GM12878 (cell line): ENCODE measurements around the gene MICAL3. TPM values are rescaled to one million over a fixed set of nuclear protein-coding genes. Genes with fewer than 3 reads are reported as not detected.
A peak's percentile ranks its signal among the peaks of the same experiment; 100 is the strongest.

Experiments
- ASH2L ChIP-seq: fragments of 300-600, 200-600 bp; sonication (generic); IDR thresholded peaks from 2 replicates; pipeline ENCODE4 v1.6.1; 2017; ENCODE audit warnings: low read depth, mild to moderate bottlenecking, borderline replicate concordance
- BACH1 ChIP-seq: fragments of 450-650 bp; IDR thresholded peaks from 2 replicates; pipeline ENCODE4 v1.6.1; 2017; ENCODE audit warnings: mild to moderate bottlenecking, borderline replicate concordance
- BCL11A ChIP-seq: IDR thresholded peaks from 2 replicates; pipeline ENCODE4 v1.6.1; 2011; ENCODE audit warnings: low read depth, low read length
- BHLHE40 ChIP-seq, 2 experiments: fragments of 450-650 bp in 1 of 2; IDR thresholded peaks; 2 replicates each; pipeline ENCODE4 v1.6.1; 2011 to 2017; ENCODE audit warnings: low read depth in 2 of 2, borderline replicate concordance in 1 of 2, improper control_type of control experiment in 1 of 2, low read length in 1 of 2, mild to moderate bottlenecking in 1 of 2
- ESRRA ChIP-seq: IDR thresholded peaks from 2 replicates; pipeline ENCODE4 v1.6.1; 2012; ENCODE audit warnings: mild to moderate bottlenecking, low read length, improper control_type of control experiment
- HDAC2 ChIP-seq: fragments of 200-600 bp; sonication (generic); IDR thresholded peaks from 2 replicates; pipeline ENCODE4 v1.6.1; 2017
- NBN ChIP-seq: fragments of 450-650 bp; IDR thresholded peaks from 2 replicates; pipeline ENCODE4 v1.6.1; 2016
- POU2F2 ChIP-seq: IDR thresholded peaks from 3 replicates; pipeline ENCODE4 v1.6.1; 2011; ENCODE audit warnings: low read depth, mild to moderate bottlenecking, low read length, borderline replicate concordance
- RAD21 ChIP-seq: IDR thresholded peaks from 2 replicates; pipeline ENCODE4 v1.6.1; 2011; ENCODE audit warnings: mild to moderate bottlenecking, low read depth, low read length, moderate library complexity; ENCODE audit not compliant: insufficient read depth
- RAD51 ChIP-seq: fragments of 450-650 bp; IDR thresholded peaks from 2 replicates; pipeline ENCODE4 v1.6.1; 2016; ENCODE audit warnings: moderate library complexity, mild to moderate bottlenecking, inconsistent platforms
- SMAD1 ChIP-seq: fragments of 450-650 bp; IDR thresholded peaks from 2 replicates; pipeline ENCODE4 v1.6.1; 2018; ENCODE audit warnings: mild to moderate bottlenecking, low read depth; ENCODE audit not compliant: partially characterized antibody
- SMC3 ChIP-seq: IDR thresholded peaks from 2 replicates; pipeline ENCODE4 v1.6.1; 2011; ENCODE audit warnings: low read length, improper control_type of control experiment, borderline replicate concordance
- SPI1 ChIP-seq: IDR thresholded peaks from 2 replicates; pipeline ENCODE4 v1.6.1; 2011; ENCODE audit warnings: low read depth, mild to moderate bottlenecking, low read length, moderate library complexity, borderline replicate concordance; ENCODE audit not compliant: insufficient read depth
- SREBF1 ChIP-seq: IDR thresholded peaks from 2 replicates; pipeline ENCODE4 v1.6.1; 2012; ENCODE audit warnings: mild to moderate bottlenecking, low read length
- STAT3 ChIP-seq: IDR thresholded peaks from 2 replicates; pipeline ENCODE4 v1.6.1; 2011; ENCODE audit warnings: low read depth, low read length, improper control_type of control experiment
- SUPT20H ChIP-seq: IDR thresholded peaks from 2 replicates; pipeline ENCODE4 v1.6.1; 2011; ENCODE audit warnings: low read depth, mild to moderate bottlenecking, low read length, moderate library complexity, borderline replicate concordance; ENCODE audit not compliant: control insufficient read depth
- WRNIP1 ChIP-seq: IDR thresholded peaks from 2 replicates; pipeline ENCODE4 v1.6.1; 2011; ENCODE audit warnings: low read depth, low read length, improper control_type of control experiment, borderline replicate concordance
- YBX1 ChIP-seq: fragments of 450-650 bp; IDR thresholded peaks from 2 replicates; pipeline ENCODE4 v1.6.1; 2016; ENCODE audit warnings: antibody characterized with exemption
- polyA plus RNA-seq, 11 experiments: library from polyadenylated mRNA; depleted of rRNA in 4 of 11; unstranded in 6 of 11; stranded (reverse) in 5 of 11; fragments of >200 nt; fragmentation: Nextera tagmentation in 4 of 11; fragmentation: Illumina TruSeq in 1 of 11; extraction: Ambion mirVana in 4 of 11; extraction: Trizol in 1 of 11; gene quantifications; 1 replicate in 1 of 11; 2 replicates in 10 of 11; pipeline versions ENCODE4 v1.2.1 to v1.2.3, GENCODE V29; 2011 to 2016; ENCODE audit warnings: inconsistent platforms in 2 of 11, missing spikeins in 2 of 11, low read depth in 1 of 11
- total RNA-seq, 4 experiments: library from RNA; depleted of rRNA in 3 of 4; stranded (reverse); fragments of >200 nt in 3 of 4; fragmentation: Illumina TruSeq in 1 of 4; extraction: Trizol in 1 of 4; gene quantifications; 2 replicates each; pipeline versions ENCODE4 v1.2.1 to v1.2.3, GENCODE V29; 2013 to 2021
- TF ChIP-seq, protein P1 (sequence below): fragments of 450-650 bp; IDR thresholded peaks from 2 replicates; pipeline ENCODE4 v1.6.1; 2018; ENCODE audit warnings: mild to moderate bottlenecking, low read depth, moderate library complexity; ENCODE audit not compliant: partially characterized antibody
- TF ChIP-seq, protein P2 (sequence below): fragments of 450-650 bp; IDR thresholded peaks from 2 replicates; pipeline ENCODE4 v1.6.1; 2017; ENCODE audit warnings: antibody characterized with exemption, mild to moderate bottlenecking, moderate library complexity
- TF ChIP-seq, protein P3 (sequence below): fragments of 450-650 bp; IDR thresholded peaks from 2 replicates; pipeline ENCODE4 v1.6.1; 2017; ENCODE audit warnings: mild to moderate bottlenecking, moderate library complexity

The MICAL3 gene
- total and polyA plus RNA-seq, 10 of the 15 experiments (the other 5 are each of a cell fraction or from before 2014, with no cell fraction given) = 2.6 to 92.2 (median 24.0) TPM

DNA sequence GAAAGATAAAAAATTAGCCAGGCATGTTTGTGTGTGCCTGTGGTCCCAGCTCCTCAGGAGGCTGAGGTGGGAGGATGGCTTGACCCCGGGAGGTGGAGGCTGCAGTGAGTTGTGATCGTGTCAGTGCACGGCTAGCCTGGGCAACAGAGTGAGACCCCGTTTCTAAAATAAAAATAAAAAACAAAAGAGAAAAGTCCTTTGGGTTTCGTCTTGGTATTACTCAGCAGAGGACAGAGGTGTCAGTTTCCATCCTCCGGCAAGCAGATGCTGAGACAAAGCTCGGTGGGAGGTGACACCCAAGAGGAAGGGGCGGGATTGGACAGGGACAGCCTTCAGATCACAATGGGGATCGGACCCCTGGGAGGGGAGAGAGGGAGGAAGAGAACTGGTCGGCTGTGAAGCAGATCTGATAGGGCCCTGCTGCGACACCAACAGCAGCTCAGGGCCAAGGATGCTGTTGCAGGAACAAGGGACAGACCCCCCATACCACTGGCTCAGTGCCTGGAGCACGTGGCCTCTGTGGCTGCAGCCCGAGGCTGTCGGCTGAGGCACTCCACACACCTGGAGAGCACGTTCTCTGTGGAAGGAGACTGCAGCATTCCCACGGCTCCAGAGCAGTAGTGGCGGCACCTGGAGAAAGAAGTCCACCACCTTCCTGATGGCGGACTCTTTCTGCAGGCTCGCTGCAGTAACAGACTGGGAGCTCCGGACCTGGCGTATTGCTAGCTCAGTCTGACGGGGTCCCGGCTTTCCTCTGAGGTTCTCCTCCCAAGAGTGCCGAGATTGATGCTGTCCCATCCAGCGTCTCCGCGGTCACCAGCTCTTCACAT lies 244.9 kb downstream of the MICAL3 start (continued):
- TF ChIP-seq, protein P1, sequence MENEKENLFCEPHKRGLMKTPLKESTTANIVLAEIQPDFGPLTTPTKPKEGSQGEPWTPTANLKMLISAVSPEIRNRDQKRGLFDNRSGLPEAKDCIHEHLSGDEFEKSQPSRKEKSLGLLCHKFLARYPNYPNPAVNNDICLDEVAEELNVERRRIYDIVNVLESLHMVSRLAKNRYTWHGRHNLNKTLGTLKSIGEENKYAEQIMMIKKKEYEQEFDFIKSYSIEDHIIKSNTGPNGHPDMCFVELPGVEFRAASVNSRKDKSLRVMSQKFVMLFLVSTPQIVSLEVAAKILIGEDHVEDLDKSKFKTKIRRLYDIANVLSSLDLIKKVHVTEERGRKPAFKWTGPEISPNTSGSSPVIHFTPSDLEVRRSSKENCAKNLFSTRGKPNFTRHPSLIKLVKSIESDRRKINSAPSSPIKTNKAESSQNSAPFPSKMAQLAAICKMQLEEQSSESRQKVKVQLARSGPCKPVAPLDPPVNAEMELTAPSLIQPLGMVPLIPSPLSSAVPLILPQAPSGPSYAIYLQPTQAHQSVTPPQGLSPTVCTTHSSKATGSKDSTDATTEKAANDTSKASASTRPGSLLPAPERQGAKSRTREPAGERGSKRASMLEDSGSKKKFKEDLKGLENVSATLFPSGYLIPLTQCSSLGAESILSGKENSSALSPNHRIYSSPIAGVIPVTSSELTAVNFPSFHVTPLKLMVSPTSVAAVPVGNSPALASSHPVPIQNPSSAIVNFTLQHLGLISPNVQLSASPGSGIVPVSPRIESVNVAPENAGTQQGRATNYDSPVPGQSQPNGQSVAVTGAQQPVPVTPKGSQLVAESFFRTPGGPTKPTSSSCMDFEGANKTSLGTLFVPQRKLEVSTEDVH = no peak
- TF ChIP-seq SREBF1 (no peak), POU2F2 (no peak), ASH2L (no peak), YBX1 (no peak), NBN (peak; percentile 82), ESRRA (no peak), BHLHE40 (IDR thresholded peaks at IDR 0.05; ENCODE audit: borderline replicate concordance in 1 of 2, low read depth in 2 of 2, low read length in 1 of 2) (peak; percentile 13 to 86; a peak in 3 of 4 replicates), SMAD1 (no peak), STAT3 (no peak; the same call in 1 of the 2 replicates), HDAC2 (no peak; the same call in 1 of the 2 replicates), RAD51 (peak; percentile 68), SPI1 (peak; percentile 30; the same call in 1 of the 2 replicates), SMC3 (no peak), WRNIP1 (no peak), BCL11A (no peak), SUPT20H (no peak), BACH1 (peak; percentile 30), RAD21 (no peak)
- TF ChIP-seq, protein P2, sequence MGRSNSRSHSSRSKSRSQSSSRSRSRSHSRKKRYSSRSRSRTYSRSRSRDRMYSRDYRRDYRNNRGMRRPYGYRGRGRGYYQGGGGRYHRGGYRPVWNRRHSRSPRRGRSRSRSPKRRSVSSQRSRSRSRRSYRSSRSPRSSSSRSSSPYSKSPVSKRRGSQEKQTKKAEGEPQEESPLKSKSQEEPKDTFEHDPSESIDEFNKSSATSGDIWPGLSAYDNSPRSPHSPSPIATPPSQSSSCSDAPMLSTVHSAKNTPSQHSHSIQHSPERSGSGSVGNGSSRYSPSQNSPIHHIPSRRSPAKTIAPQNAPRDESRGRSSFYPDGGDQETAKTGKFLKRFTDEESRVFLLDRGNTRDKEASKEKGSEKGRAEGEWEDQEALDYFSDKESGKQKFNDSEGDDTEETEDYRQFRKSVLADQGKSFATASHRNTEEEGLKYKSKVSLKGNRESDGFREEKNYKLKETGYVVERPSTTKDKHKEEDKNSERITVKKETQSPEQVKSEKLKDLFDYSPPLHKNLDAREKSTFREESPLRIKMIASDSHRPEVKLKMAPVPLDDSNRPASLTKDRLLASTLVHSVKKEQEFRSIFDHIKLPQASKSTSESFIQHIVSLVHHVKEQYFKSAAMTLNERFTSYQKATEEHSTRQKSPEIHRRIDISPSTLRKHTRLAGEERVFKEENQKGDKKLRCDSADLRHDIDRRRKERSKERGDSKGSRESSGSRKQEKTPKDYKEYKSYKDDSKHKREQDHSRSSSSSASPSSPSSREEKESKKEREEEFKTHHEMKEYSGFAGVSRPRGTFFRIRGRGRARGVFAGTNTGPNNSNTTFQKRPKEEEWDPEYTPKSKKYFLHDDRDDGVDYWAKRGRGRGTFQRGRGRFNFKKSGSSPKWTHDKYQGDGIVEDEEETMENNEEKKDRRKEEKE = no peak
- TF ChIP-seq, protein P3, sequence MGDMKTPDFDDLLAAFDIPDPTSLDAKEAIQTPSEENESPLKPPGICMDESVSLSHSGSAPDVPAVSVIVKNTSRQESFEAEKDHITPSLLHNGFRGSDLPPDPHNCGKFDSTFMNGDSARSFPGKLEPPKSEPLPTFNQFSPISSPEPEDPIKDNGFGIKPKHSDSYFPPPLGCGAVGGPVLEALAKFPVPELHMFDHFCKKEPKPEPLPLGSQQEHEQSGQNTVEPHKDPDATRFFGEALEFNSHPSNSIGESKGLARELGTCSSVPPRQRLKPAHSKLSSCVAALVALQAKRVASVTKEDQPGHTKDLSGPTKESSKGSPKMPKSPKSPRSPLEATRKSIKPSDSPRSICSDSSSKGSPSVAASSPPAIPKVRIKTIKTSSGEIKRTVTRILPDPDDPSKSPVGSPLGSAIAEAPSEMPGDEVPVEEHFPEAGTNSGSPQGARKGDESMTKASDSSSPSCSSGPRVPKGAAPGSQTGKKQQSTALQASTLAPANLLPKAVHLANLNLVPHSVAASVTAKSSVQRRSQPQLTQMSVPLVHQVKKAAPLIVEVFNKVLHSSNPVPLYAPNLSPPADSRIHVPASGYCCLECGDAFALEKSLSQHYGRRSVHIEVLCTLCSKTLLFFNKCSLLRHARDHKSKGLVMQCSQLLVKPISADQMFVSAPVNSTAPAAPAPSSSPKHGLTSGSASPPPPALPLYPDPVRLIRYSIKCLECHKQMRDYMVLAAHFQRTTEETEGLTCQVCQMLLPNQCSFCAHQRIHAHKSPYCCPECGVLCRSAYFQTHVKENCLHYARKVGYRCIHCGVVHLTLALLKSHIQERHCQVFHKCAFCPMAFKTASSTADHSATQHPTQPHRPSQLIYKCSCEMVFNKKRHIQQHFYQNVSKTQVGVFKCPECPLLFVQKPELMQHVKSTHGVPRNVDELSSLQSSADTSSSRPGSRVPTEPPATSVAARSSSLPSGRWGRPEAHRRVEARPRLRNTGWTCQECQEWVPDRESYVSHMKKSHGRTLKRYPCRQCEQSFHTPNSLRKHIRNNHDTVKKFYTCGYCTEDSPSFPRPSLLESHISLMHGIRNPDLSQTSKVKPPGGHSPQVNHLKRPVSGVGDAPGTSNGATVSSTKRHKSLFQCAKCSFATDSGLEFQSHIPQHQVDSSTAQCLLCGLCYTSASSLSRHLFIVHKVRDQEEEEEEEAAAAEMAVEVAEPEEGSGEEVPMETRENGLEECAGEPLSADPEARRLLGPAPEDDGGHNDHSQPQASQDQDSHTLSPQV = no peak
